Adrenal gland (tissue), 12 donors: Measurements from ENCODE around the gene MBNL3. TPM values are rescaled to one million over a fixed set of nuclear protein-coding genes. Genes with fewer than 3 reads are reported as not detected.

ENCODE experiments used
- DNase-seq, 7 donors: peaks; one replicate each; pipeline ENCODE4 v3.0.0-alpha.2; 2019 to 2020
- H3K27ac ChIP-seq, 5 donors: fragments of 200-600 bp; sonication (generic) in 4 of 5; 1 replicate in 3 of 5; 2 replicates in 2 of 5; pipeline versions ENCODE4 v1.5.1 to v1.8.0; 2016 to 2020; ENCODE audit warnings: mild to moderate bottlenecking in 1 of 5
- H3K27me3 ChIP-seq: fragments of 200-600 bp; 2 replicates; pipeline ENCODE4 v1.8.0; 2021
- H3K36me3 ChIP-seq, 2 donors: fragments of 200-600 bp; replicated peaks in 1 of 2; 1 replicate in 1 of 2; 2 replicates in 1 of 2; pipeline versions ENCODE4 v1.5.1 to v1.8.0; 2018 to 2022
- H3K4me1 ChIP-seq, 2 donors: fragments of 200-600 bp; replicated peaks in 1 of 2; 1 replicate in 1 of 2; 2 replicates in 1 of 2; pipeline versions ENCODE4 v1.5.1 to v1.8.0; 2018 to 2021
- H3K4me3 ChIP-seq, 4 donors: fragments of 200-600 bp; sonication (generic) in 3 of 4; one replicate each; pipeline ENCODE4 v1.5.1; 2016 to 2018
- H3K9me3 ChIP-seq, 3 donors: fragments of 200-600 bp; sonication (generic) in 1 of 3; replicated peaks in 1 of 3; 1 replicate in 2 of 3; 2 replicates in 1 of 3; pipeline versions ENCODE4 v1.5.1 to v1.8.0; 2016 to 2021
- CTCF ChIP-seq, 6 experiments: fragments of 450-650 bp in 4 of 6; fragments of 200-600 bp in 2 of 6; sonication (generic) in 1 of 6; IDR thresholded peaks; 1 replicate in 5 of 6; 2 replicates in 1 of 6; pipeline versions ENCODE4 v1.5.1 to v1.8.0; 2016 to 2021; ENCODE audit warnings: antibody characterized with exemption in 6 of 6, mild to moderate bottlenecking in 2 of 6, moderate library complexity in 1 of 6
- POLR2A ChIP-seq, 2 donors: fragments of 450-650 bp; IDR thresholded peaks; one replicate each; pipeline ENCODE4 v1.6.1; 2017; ENCODE audit warnings: antibody characterized with exemption in 2 of 2, mild to moderate bottlenecking in 2 of 2, moderate library complexity in 1 of 2
- WGBS, 4 donors: extraction: QIAGEN DNeasy Blood & Tissue Kit in 2 of 4; methylation state at CpG; one replicate each; pipeline versions ENCODE4 v1.1.5 to v1.1.7; 2013 to 2017; 5-methylcytosine and 5-hydroxymethylcytosine counted together
- intact Hi-C, 2 donors: fragments of 100-400 bp; cut with DNase I; formaldehyde crosslinking; loops; one replicate each; pipeline versions ENCODE4 v1.14.1 to v1.15.0; 2022 to 2023
- polyA plus RNA-seq, 3 donors: library from polyadenylated mRNA; stranded (reverse); fragments of 200-250 nt in 2 of 3; fragments of 350-450 nt in 1 of 3; fragmentation: Illumina TruSeq in 1 of 3; extraction: RNeasy Lipid Tissue Mini Kit (QIAGEN cat#74804) in 1 of 3; gene quantifications; one replicate each; pipeline ENCODE4 v1.2.3, GENCODE V29; 2013 to 2014
- total RNA-seq, 9 donors: library from RNA; depleted of rRNA in 4 of 9; stranded (reverse); fragments of >200 nt in 4 of 9; fragments of 120-200 nt in 1 of 9; fragmentation: NEBNext Ultra II Directional in 1 of 9; extraction: Animal tissue kit (Norgen Biotek cat#: 25700) in 1 of 9; gene quantifications; one replicate each; pipeline versions ENCODE4 v1.1.0 to v1.2.4, GENCODE V29; 2013 to 2023
- donor health status: healthy with polysubstance abuse.
- donor health status: Bipolar disorder and iron deficiency.
- donor health status: DM: yes; HTN: yes; CAD: no.
- donor health status: DM: no; HTN: no; CAD: no.
- donor health status: DM: no; HTN: no; CAD: no.
- donor health status: DM: yes; HTN: yes; CAD: no.

The MBNL3 gene
- total and polyA plus RNA-seq, 12 donors = 2.4 to 166 (median 53.2) TPM

DNA sequence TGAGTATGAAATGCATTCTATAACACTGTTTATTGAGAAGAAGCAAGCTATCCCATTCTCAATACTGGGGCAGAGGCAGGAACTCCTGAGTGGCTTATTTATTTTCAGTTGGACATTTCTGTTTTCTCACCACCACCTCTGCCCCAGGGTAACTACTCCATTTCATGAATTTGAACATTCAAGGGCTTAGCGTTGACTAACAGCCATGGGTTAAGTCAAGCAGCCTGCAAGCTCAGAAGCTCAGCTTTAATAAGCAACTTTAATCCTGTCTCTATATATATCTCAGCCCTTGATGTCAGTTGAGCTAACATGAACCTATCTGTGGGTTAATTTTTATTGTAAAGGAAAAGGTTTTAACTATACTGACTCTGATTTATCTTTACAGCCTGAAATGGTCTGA lies 93.8 kb downstream of the MBNL3 start:
- WGBS, 4 donors = 53 to 83% (median 73%) methylated on average over 1 of the region's 1 CpG
- no peaks in the 10 kb centered on the region for H3K36me3 ChIP-seq
- no peak overlapping the region for H3K27ac ChIP-seq
- no peak overlapping the region for H3K4me3 ChIP-seq
- H3K9me3 ChIP-seq = no peaks in the 10 kb centered on the region
- DNase-seq = no peak
- peaks cover 0 to 4% of the 10 kb centered on the region in 2 donors for H3K4me1 ChIP-seq
- no peak for TF ChIP-seq CTCF (IDR thresholded peaks at IDR 0.05)
- intact Hi-C loops = no loop called here
- H3K27me3 ChIP-seq = peaks cover 3% of the 10 kb centered on the region

DNA sequence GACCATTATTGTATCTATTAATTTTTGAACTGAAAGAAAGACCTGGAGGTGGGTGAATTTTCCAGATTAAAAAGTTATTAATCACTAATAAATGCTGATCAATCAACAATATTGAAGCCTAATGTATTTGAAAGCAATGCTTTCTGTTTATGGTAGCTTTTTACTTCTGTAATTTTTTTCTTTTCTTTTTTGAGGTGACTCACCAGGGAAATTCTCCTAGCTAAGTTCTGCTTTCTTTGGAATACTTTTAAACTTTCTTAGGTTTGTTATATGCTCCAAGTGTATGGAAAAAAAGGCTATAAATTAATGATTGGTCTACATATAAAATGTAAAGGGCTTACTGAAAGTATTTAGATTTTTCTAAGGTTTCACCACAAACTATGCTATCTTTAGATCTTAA lies 94.2 kb downstream of the MBNL3 start:
- Histone ChIP-seq H3K9me3 (no peaks in the 10 kb centered on the region), H3K4me3 (no peak overlapping the region), H3K4me1 (peaks cover 0 to 4% of the 10 kb centered on the region in 2 donors), H3K27me3 (peaks cover 3% of the 10 kb centered on the region), H3K36me3 (no peaks in the 10 kb centered on the region), H3K27ac (no peak overlapping the region)
- TF ChIP-seq CTCF (IDR thresholded peaks at IDR 0.05) (no peak), POLR2A (IDR thresholded peaks at IDR 0.05) (no peak)
- intact Hi-C loops = no loop called here
- DNase-seq = no peak

DNA sequence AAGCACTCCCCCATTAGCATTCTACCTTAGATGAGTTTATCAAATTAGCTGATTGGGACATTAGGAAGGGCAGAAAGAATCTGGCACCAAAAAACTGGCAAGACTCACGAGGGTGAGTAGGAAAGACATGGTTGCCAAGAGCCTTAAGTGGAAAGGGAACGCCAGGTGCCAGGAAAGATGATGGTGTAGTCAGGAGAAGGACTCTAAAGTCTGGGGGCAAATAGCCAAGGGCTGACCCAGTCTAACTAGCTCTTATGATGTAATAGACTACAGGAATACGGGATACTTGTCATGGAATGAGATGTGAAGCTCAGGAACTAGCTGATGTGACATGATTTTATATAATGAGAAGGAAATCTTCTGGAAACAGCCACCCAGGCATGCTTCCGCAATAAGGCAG lies 94.8 kb downstream of the MBNL3 start:
- H3K4me1 ChIP-seq = peaks cover 0 to 4% of the 10 kb centered on the region in 2 donors
- H3K27ac ChIP-seq = no peak overlapping the region
- H3K27me3 ChIP-seq = peaks cover 3% of the 10 kb centered on the region
- no peak for TF ChIP-seq CTCF (IDR thresholded peaks at IDR 0.05)
- TF ChIP-seq POLR2A (IDR thresholded peaks at IDR 0.05) = no peak
- H3K36me3 ChIP-seq = no peaks in the 10 kb centered on the region
- WGBS, 4 donors = 62 to 76% (median 67%) methylated on average over 4 of the region's 4 CpGs
- no peak overlapping the region for H3K4me3 ChIP-seq
- intact Hi-C loops = no loop called here
- peak in 1 of 7 donors; percentile 9 for DNase-seq
- H3K9me3 ChIP-seq = no peaks in the 10 kb centered on the region

GRCh38 chrX:132393485-132393884 lies 95.4 kb downstream of the MBNL3 start:
- DNase-seq = no peak
- Histone ChIP-seq H3K4me3 (no peak overlapping the region), H3K9me3 (no peaks in the 10 kb centered on the region), H3K27me3 (peaks cover 3% of the 10 kb centered on the region), H3K4me1 (peaks cover 0 to 4% of the 10 kb centered on the region in 2 donors), H3K27ac (no peak overlapping the region), H3K36me3 (no peaks in the 10 kb centered on the region)
- 56 to 92% (median 81%) methylated on average over 1 of the region's 1 CpG for WGBS, 4 donors
- intact Hi-C loops = no loop called here
- TF ChIP-seq CTCF (IDR thresholded peaks at IDR 0.05) = no peak
- no peak for TF ChIP-seq POLR2A (IDR thresholded peaks at IDR 0.05)
